Skin epidermis (tissue), 12 donors: ENCODE results near the gene KCTD10.
"Not testable (repeated sequence)": the region's sequence is repeated elsewhere in the genome, so short reads cannot be mapped to it uniquely, and the experiment has no call there.

Experiments used
- H3K27ac ChIP-seq, 21 experiments: fragments of 200-600 bp; sonication (generic) in 11 of 21; one replicate each; pipeline ENCODE4 v1.5.0; 2020; ENCODE audit warnings: mild to moderate bottlenecking in 3 of 21, inconsistent platforms in 2 of 21, moderate library complexity in 2 of 21
- H3K4me3 ChIP-seq, 7 experiments: fragments of 200-600 bp; sonication (generic) in 2 of 7; one replicate each; pipeline ENCODE4 v1.5.0; 2020; ENCODE audit warnings: inconsistent platforms in 2 of 7, mild to moderate bottlenecking in 2 of 7, moderate library complexity in 1 of 7

The KCTD10 gene

GRCh38 chr12:109455706-109456105 is 21.4 kb downstream of the KCTD10 start:
- H3K4me3 ChIP-seq = no peak overlapping the region
- H3K27ac ChIP-seq = no peak overlapping the region

- Histone ChIP-seq H3K27ac (peak overlapping the region in 2 of 21 experiments; percentile 20 to 26), H3K4me3 (no peak overlapping the region)
These were observed 24.6 kb downstream of the KCTD10 start for GRCh38 chr12:109452489-109452888.

- no peak overlapping the region for H3K27ac ChIP-seq
These were observed 25.7 kb downstream of the KCTD10 start for GRCh38 chr12:109451400-109451799.

DNA sequence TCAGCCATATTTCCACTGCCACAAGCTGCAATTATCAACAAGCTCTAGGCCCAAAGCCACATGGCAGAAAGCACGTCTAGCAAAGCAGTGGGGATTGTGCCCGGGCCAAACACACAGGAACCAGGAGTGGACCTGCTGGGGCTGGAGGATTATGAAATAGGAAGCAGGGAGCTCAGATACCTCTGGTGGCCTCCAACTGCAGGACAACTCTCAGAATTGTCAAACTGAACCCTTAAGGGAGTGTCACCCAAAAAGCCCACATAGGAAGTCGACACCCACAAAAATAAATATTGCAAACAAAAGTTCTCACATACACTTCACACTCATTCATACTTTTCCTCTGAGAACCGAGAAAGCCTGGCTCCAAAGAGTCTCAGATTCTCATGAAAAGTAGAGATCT is 26.1 kb downstream of the KCTD10 start:
- Histone ChIP-seq H3K27ac (peak overlapping the region in 1 of 21 experiments; percentile 3), H3K4me3 (no peak overlapping the region)

More at GRCh38 chr12:109451400-109451799, 25.7 kb downstream of the KCTD10 start:
- H3K4me3 ChIP-seq = no peak overlapping the region

GRCh38 chr12:109449845-109450532 is 27.1 kb downstream of the KCTD10 start:
- H3K27ac ChIP-seq = peak overlapping the region in 2 of 21 experiments; percentile 3 to 37
- H3K4me3 ChIP-seq = no peak overlapping the region

- no peak overlapping the region for H3K4me3 ChIP-seq
- peak overlapping the region in 1 of 21 experiments; percentile 13 for H3K27ac ChIP-seq
These were observed 28.3 kb downstream of the KCTD10 start for GRCh38 chr12:109448707-109449390.

- H3K27ac ChIP-seq = peak overlapping the region in 1 of 21 experiments; percentile 5
- H3K4me3 ChIP-seq = no peak overlapping the region
These were observed 28.8 kb downstream of the KCTD10 start for GRCh38 chr12:109448272-109448671.

DNA sequence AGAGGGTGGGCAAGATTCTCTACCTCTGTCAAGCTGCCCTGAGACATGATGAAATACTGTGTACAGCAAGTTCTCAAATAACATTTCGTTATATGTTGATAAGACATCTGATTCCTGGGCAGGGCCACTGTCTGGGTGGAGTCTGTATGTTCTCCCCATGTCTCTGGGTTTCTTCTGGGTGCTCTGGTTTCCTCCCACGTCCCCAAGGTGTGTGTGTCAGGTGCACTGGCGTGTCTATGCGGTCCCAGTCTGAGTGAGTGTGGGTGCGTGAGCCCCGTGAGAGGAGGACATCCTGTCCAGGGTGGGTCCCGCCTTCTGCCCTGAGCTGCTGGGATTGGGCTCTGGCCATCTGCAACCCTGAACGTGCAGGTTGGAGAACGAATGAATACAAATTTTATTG is 29.6 kb downstream of the KCTD10 start:
- no peak overlapping the region for H3K27ac ChIP-seq
- H3K4me3 ChIP-seq = no peak overlapping the region

GRCh38 chr12:109446869-109447268 is 30.2 kb downstream of the KCTD10 start:
- no peak overlapping the region for H3K27ac ChIP-seq
- H3K4me3 ChIP-seq = no peak overlapping the region

DNA sequence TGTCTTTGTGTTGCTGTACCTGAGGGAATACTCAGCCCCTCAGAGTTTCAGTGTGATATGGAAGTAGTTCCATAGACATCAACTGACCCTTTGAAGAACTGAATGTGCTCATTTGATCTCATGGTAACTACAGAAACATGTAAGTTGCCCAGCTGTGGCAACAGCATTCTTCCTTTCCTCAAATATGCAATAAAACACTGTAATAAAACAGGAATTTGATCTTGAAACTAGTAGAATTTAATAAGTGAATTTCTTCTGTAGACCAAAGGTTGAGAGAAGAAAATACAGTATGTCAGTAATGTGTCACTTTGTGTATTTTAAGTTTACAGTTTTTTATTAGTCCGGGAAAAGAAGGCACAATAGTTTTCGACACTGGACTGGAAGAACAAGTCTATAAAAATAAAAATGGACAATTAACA is 31.9 kb downstream of the KCTD10 start:
- H3K4me3 ChIP-seq = no peak overlapping the region
- peak overlapping the region in 7 of 21 experiments; percentile 10 to 57 (median 44) for H3K27ac ChIP-seq

- H3K27ac ChIP-seq = peak overlapping the region in 9 of 21 experiments; percentile 10 to 67 (median 45)
These were observed 32.8 kb downstream of the KCTD10 start for GRCh38 chr12:109444259-109444658.

GRCh38 chr12:109443794-109444193 is 33.3 kb downstream of the KCTD10 start:
- Histone ChIP-seq H3K4me3 (no peak overlapping the region), H3K27ac (peak overlapping the region in 8 of 21 experiments; percentile 10 to 60 (median 19))

More at GRCh38 chr12:109444259-109444658, 32.8 kb downstream of the KCTD10 start:
- H3K4me3 ChIP-seq = no peak overlapping the region

DNA sequence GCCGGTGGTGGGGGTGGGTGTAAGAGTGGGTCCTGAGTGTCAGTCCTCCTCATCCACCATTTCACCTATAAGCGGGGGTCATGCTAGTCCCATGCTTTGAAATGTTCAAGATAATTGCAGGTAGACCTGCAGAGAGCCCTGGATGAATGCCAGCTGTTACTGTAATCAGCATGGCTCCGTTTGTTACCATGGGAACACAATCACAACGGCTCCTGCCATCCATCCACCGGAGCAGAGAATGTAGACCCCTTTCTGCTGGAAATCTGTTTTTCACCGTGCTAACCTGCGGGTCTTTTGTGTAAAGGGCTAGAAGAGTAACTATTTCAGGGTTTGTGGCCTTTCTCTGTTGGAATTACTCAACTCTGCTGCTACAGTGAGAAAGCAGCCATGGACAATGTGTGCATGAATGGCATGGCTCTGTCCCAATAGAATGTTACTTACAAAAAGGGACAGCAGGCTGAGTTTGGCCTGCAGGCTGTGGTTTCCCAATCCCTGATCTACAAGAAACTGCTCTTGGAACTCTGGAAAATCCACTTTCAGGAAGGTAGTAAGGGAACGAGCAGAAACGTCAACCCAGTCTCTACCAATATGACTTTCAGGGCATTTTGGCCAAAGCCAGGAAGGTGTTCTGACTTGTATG is 36.1 kb downstream of the KCTD10 start:
- H3K27ac ChIP-seq = peak overlapping the region in 8 of 21 experiments; percentile 7 to 40 (median 26)
- H3K4me3 ChIP-seq = no peak overlapping the region

DNA sequence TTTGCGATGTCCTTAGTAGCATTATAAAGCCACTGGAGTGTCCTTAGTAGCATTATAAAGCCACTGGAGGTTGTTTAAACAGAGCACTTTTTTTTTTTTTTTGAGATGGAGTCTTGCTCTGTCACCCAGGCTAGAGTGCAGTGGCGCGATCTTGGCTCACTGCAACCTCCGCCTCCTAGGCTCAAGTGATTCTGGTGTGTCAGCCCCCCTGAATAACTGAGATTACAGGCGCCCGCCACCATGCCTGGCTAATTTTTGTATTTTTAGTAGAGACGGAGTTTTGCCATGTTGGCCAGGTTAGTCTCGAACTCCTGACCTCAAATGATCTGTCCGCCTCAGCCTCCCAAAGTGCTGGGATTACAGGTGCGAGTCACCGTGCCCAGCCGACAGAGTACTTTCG is 37.1 kb downstream of the KCTD10 start:
- H3K4me3 ChIP-seq = not testable (repeated sequence)
- H3K27ac ChIP-seq = peak overlapping the region in 3 of 21 experiments; percentile 42 to 69 (median 55)

DNA sequence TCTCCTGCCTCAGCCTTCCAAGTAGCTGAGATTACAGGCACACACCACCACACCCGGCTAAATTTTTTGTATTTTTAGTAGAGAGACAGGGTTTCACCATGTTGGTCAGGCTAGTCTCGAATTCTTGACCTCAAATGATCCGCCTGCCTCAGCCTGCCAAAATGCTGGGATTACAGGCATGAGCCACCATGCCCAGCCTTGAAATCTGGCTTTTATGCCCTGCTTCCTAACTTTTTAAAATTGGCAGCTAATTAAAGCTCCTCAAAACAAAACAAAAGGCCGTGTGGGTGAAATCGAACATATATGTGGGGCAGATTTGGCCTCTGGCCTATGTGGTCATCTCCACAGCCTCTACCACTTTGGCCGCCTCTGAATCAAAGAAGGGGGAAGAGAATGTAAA is 37.9 kb downstream of the KCTD10 start:
- peak overlapping the region in 9 of 21 experiments; percentile 0 to 69 (median 28) for H3K27ac ChIP-seq

DNA sequence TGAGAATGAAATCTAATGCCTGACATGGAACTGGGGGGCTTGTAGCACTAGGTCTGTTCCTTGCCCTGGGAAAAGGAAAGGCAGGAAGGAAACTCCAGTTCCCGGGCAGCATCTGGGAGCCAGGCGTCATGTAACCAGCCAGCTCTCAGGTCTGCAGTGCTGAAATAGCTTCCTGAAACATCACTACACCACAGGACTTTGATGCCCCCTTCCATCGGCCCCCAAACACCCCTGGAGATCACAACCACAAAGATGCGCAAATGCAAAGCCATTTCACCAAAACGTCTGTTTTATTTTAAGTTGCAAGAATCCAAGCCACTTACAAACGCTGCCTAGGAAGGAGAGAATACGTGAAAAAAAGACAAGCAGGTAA is 40.9 kb downstream of the KCTD10 start:
- H3K27ac ChIP-seq = peak overlapping the region in 8 of 21 experiments; percentile 1 to 67 (median 42)
- H3K4me3 ChIP-seq = no peak overlapping the region

More for the DNA sequence above, 37.9 kb downstream of the KCTD10 start:
- H3K4me3 ChIP-seq = no peak overlapping the region

DNA sequence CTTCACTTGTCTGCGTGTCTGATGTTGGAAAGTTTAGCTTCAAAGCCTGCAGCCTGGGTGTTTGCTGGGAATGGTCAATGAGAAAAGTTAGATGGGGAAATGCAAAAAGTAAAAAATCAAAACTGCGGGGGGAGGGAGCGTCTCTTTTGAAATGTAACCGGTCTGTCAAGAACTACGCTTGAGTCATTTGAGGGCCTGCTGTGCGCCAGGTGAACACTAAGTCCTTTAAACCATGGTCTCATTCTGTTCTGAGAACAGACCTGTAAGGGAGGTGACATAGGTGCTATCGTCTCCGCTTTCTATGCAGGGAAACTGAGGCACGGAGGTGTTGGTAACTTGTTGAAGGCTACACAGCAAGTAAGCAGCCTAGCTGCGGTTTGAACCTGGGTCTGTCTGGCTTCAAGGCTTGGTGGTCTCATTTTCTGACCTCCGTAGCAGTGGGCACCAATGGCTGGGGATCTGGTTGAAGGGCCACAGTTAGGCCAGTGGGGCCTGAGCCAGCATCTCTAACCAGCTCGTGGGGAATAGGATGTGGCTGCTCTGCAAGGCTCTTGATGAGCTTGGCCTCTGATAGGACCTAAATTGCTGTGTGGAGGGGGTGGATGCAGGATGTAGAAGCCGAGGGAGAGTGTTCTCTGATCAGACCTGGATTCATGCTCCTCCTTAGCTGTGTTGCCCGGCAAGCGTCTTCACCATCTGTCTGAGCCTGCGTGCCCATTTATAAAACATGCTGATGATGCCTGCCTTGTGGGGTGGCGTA is 41.5 kb downstream of the KCTD10 start:
- peak overlapping the region in 9 of 21 experiments; percentile 1 to 67 (median 32) for H3K27ac ChIP-seq

DNA sequence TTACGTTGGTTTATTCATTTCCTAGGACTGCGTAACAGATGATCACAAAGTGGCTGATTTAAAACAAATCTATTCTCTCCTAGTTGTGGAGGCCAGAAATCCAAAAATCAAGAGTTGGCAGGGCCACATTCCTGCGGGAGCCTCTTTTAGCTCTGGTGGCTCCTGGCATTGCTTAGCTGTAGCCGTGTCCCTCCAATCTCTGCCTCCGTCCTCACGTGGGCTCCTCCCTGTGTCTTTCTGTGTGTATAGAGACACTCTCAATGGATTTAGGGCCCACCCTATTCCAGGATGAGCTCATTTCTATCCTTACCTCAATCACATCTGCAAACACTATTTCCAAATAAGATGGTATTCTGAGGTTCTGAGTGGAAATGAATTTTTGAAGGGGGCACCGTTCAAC is 42.5 kb downstream of the KCTD10 start:
- peak overlapping the region in 2 of 21 experiments; percentile 16 to 35 for H3K27ac ChIP-seq
- H3K4me3 ChIP-seq = no peak overlapping the region

More for the DNA sequence above, 41.5 kb downstream of the KCTD10 start:
- H3K4me3 ChIP-seq = no peak overlapping the region

GRCh38 chr12:109433618-109434017 is 43.5 kb downstream of the KCTD10 start:
- H3K27ac ChIP-seq = peak overlapping the region in 3 of 21 experiments; percentile 2 to 16 (median 10)
- no peak overlapping the region for H3K4me3 ChIP-seq
